Activated CD8-positive, alpha-beta T cell treated with anti-CD3 and anti-CD28 coated beads, Interleukin-2, amount 10 ng/mL, durations not matched to agents 7 days and 5 days (primary cell): ENCODE measurements around the gene GAD1. TPM values are rescaled to one million over a fixed set of nuclear protein-coding genes. Genes with fewer than 3 reads are reported as not detected.

Experiments used
- ATAC-seq: fragments of 150-1000 bp; cut with Tn5 transposase; one replicate; pipeline ENCODE4 v1.10.0; 2021; ENCODE audit warnings: moderate library complexity
- CTCF ChIA-PET: fragments of 350-600 bp; sonication (Branson Sonifier 250); formaldehyde crosslinking; loops from one replicate; lab custom pipeline; 2021; ENCODE audit warnings: antibody characterized with exemption; lab: Charles Lee
- POLR2A ChIA-PET: fragments of 350-600 bp; sonication (Branson Sonifier 250); formaldehyde crosslinking; loops from one replicate; lab custom pipeline; 2021; ENCODE audit warnings: antibody characterized with exemption; lab: Charles Lee
- DNase-seq: peaks from one replicate; pipeline ENCODE4 v3.0.0-alpha.2; 2020
- H3K27ac Mint-ChIP-seq: one replicate; pipeline ENCODE4 v1.8.0; 2021; ENCODE audit warnings: mild to moderate bottlenecking, mixed read lengths
- H3K27me3 Mint-ChIP-seq: one replicate; pipeline ENCODE4 v1.8.0; 2021; ENCODE audit warnings: low read depth, mixed read lengths
- H3K36me3 Mint-ChIP-seq: one replicate; pipeline ENCODE4 v1.8.0; 2021; ENCODE audit warnings: low read depth, mixed read lengths
- H3K4me1 Mint-ChIP-seq: one replicate; pipeline ENCODE4 v1.8.0; 2021; ENCODE audit warnings: low read depth, mixed read lengths
- H3K4me3 Mint-ChIP-seq: one replicate; pipeline ENCODE4 v1.8.0; 2021; ENCODE audit warnings: mild to moderate bottlenecking, mixed read lengths
- H3K9me3 Mint-ChIP-seq: one replicate; pipeline ENCODE4 v1.8.0; 2022; ENCODE audit warnings: mixed read lengths; ENCODE audit not compliant: insufficient read depth
- total RNA-seq, 2 experiments: library from RNA; stranded (reverse); gene quantifications; one replicate each; pipeline ENCODE4 v1.2.3, GENCODE V29; 2021

Gene GAD1
- total RNA-seq, 2 experiments from 2014 or later: 1.6 to 2.2 TPM

DNA sequence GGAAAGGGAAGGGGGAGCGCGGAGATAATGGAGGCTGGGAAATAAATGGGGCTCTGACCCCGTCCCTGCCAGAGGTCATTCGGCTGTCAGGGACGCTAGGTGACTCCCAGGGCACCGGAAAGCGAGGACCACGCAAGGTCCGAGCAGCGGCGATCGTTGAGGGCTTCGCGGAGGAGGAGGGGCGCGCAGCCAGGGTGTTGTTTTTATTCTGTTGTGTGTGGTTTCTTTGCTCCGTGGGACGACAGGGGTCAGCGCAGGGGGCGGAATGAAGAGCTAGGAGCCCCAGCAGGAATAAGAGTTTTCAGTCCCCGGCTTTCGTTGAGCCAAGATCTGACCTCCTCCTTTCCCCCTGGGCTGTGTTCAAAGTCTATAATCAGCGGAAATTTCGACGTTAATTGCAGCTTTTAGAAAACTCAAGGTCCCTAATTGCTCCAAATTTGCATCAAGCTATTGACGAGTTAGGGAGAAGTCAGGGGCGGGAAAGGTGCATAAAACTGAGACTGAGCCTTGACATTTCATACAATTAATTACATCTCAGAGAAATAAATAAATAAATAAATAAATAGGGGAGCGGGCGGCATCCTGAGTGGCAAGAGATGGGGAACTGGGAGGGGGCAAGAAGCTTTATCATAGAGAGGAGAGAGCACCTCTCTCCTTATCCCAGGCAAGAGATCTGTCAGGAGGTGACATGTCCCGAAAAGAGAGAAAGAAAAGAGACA is 2.2 kb downstream of the GAD1 start:
- ChIA-PET POLR2A (no interaction called here), CTCF (interaction anchor here (0.9 to 7.3 kb wide), 5 partner anchors 9 to 495 kb away, joined by 3 to 50 read pairs (median 9); no protein-coding TSS in a partner anchor)
- Mint-ChIP-seq H3K27me3 (peaks cover 84% of the 10 kb centered on the region), H3K27ac (no peak overlapping the region), H3K4me3 (peak overlapping the region; percentile 77), H3K9me3 (no peaks in the 10 kb centered on the region), H3K4me1 (peaks cover 67% of the 10 kb centered on the region), H3K36me3 (peaks cover 5% of the 10 kb centered on the region)
- DNase-seq (no peak), ATAC-seq (no peak)

DNA sequence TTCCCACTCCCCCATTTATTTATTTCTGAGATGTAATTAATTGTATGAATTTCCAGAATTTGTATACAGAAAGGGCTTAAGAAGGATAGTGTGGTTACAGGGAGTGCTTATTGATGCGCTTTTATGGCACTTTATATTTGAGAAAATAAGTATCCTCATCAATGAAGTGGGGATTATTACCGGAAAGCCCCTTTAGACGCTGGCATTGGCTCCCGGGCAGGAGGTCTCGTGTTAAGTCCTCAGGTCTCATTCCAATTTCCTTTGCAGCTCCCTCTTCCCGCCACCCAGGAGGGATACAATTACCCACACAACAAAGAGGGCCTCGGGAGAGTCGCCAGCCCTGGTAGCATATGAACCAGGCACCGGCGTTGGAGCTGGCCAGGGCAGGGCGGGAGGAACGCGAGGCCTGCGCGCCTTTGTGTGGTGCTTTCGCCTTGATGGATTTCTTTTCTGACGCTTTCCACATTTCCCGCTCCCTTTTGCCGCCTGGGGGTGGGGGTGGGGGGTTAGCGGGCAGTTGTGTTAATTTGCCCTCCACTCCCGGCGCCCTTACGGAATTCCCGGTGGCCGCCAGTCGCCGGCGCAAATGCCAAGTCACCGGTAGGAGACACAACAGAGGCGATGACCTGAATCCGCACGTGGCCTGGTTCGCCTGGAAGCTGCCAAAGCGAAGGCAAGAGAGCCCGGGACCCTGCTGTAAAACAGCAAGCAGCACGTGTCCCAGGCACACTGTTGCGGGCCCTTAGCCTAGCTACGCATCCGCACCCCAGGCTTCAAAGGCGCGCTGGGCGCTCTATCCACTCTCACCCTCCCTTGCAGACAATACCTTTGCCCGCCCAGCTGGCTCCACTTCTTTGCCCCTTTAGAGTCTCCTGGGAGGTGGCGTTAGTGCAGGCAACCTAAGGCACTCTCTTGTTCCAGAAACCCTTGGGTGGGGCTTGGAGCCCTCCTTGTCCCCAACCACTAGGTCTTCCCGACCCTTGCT is 3.3 kb downstream of the GAD1 start:
- CTCF ChIA-PET: interaction anchor here (0.9 to 7.3 kb wide), 7 partner anchors 14 to 496 kb away, joined by 3 to 50 read pairs (median 7); no protein-coding TSS in a partner anchor
- Mint-ChIP-seq H3K4me3 (peak overlapping the region; percentile 54), H3K36me3 (peaks cover 5% of the 10 kb centered on the region), H3K4me1 (peaks cover 61% of the 10 kb centered on the region), H3K27ac (no peak overlapping the region), H3K9me3 (no peaks in the 10 kb centered on the region), H3K27me3 (peaks cover 85% of the 10 kb centered on the region)
- POLR2A ChIA-PET: interaction anchor here (0.6 to 1.1 kb wide), 2 partner anchors 103 to 869 kb away, joined by 3 to 4 read pairs; no protein-coding TSS in a partner anchor
- DNase-seq (no peak), ATAC-seq (no peak)

- H3K27me3 Mint-ChIP-seq: peaks cover 86% of the 10 kb centered on the region
- H3K36me3 Mint-ChIP-seq: peaks cover 5% of the 10 kb centered on the region
- no peak overlapping the region for H3K27ac Mint-ChIP-seq
- peaks cover 54% of the 10 kb centered on the region for H3K4me1 Mint-ChIP-seq
- DNase-seq (peak; percentile 34), ATAC-seq (peak; percentile 18)
- ChIA-PET POLR2A (interaction anchor here (1.1 kb wide), 1 partner anchor 104 kb away, joined by 4 read pairs; no protein-coding TSS in a partner anchor), CTCF (interaction anchor here (0.7 to 7.3 kb wide), 9 partner anchors 15 to 497 kb away, joined by 3 to 50 read pairs (median 4); no protein-coding TSS in a partner anchor)
- no peaks in the 10 kb centered on the region for H3K9me3 Mint-ChIP-seq
- peak overlapping the region; percentile 54 for H3K4me3 Mint-ChIP-seq
Measured at GRCh38 chr2:170820757-170821530, 4.3 kb downstream of the GAD1 start.

DNA sequence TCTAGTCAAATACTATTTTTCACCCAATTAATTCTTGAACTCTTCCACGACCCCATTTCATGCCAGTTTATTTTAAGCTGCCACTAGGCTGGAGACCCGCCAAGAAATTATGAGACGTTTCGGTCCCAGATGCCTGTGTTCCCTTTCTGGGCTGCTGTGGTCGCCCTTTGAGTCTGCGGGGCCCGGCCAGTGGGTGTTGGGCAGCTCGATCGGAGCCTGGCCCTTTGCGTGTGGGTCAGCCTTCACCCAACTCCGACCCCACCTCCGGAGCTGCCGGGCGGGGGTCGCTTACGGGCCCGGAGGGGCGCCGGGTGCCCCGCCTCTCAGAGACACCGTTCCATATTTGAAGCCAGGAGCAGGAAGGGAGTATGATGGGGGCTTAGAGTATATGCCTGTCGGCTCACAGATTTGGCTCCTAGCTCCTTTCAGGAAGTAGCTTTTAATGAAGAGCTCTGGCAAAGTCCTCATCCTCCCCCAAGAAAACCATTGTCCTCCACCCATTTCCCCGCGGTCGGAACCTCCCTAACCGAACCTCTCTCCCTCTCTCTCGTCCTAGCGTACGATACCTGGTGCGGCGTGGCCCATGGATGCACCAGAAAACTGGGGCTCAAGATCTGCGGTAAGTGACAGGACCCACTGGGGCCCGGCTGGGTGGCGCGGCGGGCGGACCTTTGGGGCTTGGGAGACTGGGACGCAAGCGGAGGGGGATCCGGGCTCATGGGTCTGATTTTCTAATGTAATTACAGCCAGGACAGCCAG is 5.0 kb downstream of the GAD1 start:
- H3K27me3 Mint-ChIP-seq: peaks cover 85% of the 10 kb centered on the region
- no peak overlapping the region for H3K27ac Mint-ChIP-seq
- H3K9me3 Mint-ChIP-seq: no peaks in the 10 kb centered on the region
- ATAC-seq: no peak
- ChIA-PET POLR2A (interaction anchor here (0.6 kb wide), 2 partner anchors 10 to 498 kb away, joined by 3 read pairs; no protein-coding TSS in a partner anchor), CTCF (interaction anchor here (0.7 to 7.3 kb wide), 13 partner anchors 9 to 497 kb away, joined by 3 to 50 read pairs (median 4); no protein-coding TSS in a partner anchor)
- peak overlapping the region; percentile 52 for H3K4me3 Mint-ChIP-seq
- peaks cover 54% of the 10 kb centered on the region for H3K4me1 Mint-ChIP-seq
- peaks cover 5% of the 10 kb centered on the region for H3K36me3 Mint-ChIP-seq
- DNase-seq: no peak

GRCh38 chr2:170822290-170823087 is 5.8 kb downstream of the GAD1 start:
- ATAC-seq: peak; percentile 37
- Mint-ChIP-seq H3K27me3 (peaks cover 84% of the 10 kb centered on the region), H3K4me3 (peak overlapping the region; percentile 52), H3K4me1 (peaks cover 50% of the 10 kb centered on the region), H3K27ac (no peak overlapping the region), H3K9me3 (no peaks in the 10 kb centered on the region), H3K36me3 (peaks cover 5% of the 10 kb centered on the region)
- CTCF ChIA-PET: interaction anchor here (0.6 to 7.3 kb wide), 13 partner anchors 8 to 497 kb away, joined by 3 to 50 read pairs (median 4); no protein-coding TSS in a partner anchor
- DNase-seq: peak; percentile 53
- POLR2A ChIA-PET: interaction anchor here (0.6 kb wide), 2 partner anchors 9 to 498 kb away, joined by 3 read pairs; no protein-coding TSS in a partner anchor

DNA sequence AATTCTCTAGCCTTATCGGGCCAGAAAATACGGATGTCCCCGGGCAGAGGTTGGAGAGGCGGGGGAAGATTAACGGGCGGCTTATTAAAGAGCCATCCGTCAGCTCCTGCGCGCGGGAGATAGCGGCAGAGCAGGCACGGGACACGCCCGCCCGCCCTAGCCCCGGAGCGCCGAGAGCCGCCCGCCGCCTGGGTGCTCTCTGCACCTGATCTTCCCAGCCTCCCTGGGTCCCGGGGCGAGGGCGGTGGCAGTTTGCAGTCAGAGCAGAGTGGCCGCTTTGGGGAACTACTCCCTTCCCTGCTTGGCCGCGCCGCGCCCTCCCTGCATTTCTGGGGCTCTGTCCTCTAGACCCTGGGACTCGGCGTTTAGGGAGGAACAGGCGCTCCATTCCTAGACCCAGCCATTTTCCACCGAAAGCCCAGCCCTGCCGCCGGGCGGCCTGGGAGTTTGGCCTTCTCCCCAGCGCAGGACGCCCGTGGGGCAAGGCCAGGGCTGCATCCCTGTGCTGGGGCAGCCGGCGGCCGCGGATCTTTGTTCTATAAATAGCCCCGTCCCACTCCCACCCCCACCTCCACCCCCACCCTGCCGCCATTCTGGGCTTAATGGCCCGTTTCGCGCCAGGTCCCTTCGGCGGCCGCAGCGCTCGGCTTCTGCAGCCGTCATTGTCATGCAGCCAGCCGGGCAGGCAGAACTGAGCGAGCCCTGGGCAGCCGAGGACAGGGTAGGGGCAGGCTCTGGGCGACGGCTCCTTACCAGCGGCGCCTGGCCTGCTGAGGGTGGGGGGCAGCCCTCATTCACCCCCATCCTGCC is 6.6 kb downstream of the GAD1 start:
- Mint-ChIP-seq H3K4me1 (peaks cover 45% of the 10 kb centered on the region), H3K27me3 (peaks cover 77% of the 10 kb centered on the region), H3K4me3 (peak overlapping the region; percentile 52), H3K27ac (no peak overlapping the region), H3K36me3 (peaks cover 5% of the 10 kb centered on the region), H3K9me3 (no peaks in the 10 kb centered on the region)
- ATAC-seq (peak; percentile 16), DNase-seq (no peak)
- CTCF ChIA-PET: interaction anchor here (0.6 to 7.3 kb wide), 9 partner anchors 9 to 498 kb away, joined by 3 to 50 read pairs (median 4); no protein-coding TSS in a partner anchor
- POLR2A ChIA-PET: no interaction called here

DNA sequence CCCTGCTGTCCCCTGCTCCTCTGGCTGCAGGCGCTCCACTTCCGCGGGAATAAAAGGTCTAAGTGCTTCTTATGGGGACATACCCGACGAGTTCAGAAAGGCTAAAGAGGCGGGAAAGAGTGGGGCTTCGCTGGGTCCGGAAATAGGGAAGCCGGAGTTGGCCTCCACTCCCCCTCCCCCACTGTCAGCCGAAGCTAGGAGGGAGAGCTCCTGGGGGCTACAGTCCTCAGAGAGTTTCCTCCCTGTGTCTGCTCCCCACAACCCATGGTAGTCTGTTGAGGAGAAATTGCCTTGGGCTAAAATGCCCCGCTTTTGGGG is 7.2 kb downstream of the GAD1 start:
- H3K27me3 Mint-ChIP-seq: peaks cover 77% of the 10 kb centered on the region
- no peaks in the 10 kb centered on the region for H3K9me3 Mint-ChIP-seq
- peaks cover 39% of the 10 kb centered on the region for H3K4me1 Mint-ChIP-seq
- ChIA-PET POLR2A (no interaction called here), CTCF (interaction anchor here (1.2 kb wide), 1 partner anchor 10 kb away, joined by 7 read pairs; no protein-coding TSS in a partner anchor)
- H3K4me3 Mint-ChIP-seq: no peak overlapping the region
- H3K36me3 Mint-ChIP-seq: peaks cover 5% of the 10 kb centered on the region
- no peak overlapping the region for H3K27ac Mint-ChIP-seq
- ATAC-seq: no peak
- DNase-seq: no peak

- no peak overlapping the region for H3K27ac Mint-ChIP-seq
- H3K27me3 Mint-ChIP-seq: peaks cover 76% of the 10 kb centered on the region
- no peaks in the 10 kb centered on the region for H3K9me3 Mint-ChIP-seq
- no peak for DNase-seq
- ChIA-PET POLR2A (no interaction called here), CTCF (interaction anchor here (1.2 to 1.8 kb wide), 6 partner anchors 9 to 415 kb away, joined by 3 to 11 read pairs (median 6); no protein-coding TSS in a partner anchor)
- peaks cover 35% of the 10 kb centered on the region for H3K4me1 Mint-ChIP-seq
- peaks cover 5% of the 10 kb centered on the region for H3K36me3 Mint-ChIP-seq
- no peak for ATAC-seq
- H3K4me3 Mint-ChIP-seq: no peak overlapping the region
Measured at GRCh38 chr2:170824526-170825015, 7.9 kb downstream of the GAD1 start.
